ENCODE data around the gene MAD1L1.

DNA sequence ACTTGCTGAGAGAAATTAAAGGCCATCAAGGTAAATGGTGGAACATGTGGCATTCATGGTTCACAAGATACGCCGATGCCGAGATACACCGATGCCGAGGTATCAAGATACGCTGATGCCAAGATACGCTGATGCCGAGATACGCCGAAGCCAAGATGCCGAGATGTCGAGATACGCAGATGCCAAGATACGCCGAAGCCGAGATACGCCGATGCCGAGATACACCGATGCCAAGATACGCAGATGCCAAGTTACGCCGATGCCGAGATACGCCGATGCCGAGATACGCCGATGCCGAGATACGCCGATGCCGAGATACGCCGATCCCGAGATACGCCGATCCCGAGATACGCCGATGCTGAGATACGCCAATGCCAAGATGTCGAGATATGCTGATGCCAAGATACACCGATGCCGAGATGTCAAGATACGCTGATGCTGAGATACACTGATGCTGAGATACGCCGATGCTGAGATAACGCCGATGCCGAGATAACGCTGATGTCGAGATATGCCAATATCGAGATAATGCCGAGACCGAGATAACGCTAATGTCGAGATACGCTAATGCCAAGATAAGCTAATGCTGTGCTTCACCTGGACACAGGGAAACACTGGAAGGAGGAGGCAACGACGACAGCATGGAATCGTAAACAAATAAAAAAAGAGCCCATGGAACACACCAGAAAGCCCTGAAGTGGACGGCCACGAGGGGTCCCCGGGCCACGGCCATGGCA is 172.6 kb downstream of the MAD1L1 start:
- TF ChIP-seq TAF1 (IDR thresholded peaks at IDR 0.05; ENCODE audit: low read depth, low read length) (no peak), CTCF (IDR thresholded peaks at IDR 0.05; ENCODE audit: control extremely low read depth in 1 of 3, insufficient read depth in 1 of 3, low read depth in 1 of 3, low read length in 3 of 3) (no peak), CHD1 (IDR thresholded peaks at IDR 0.05; ENCODE audit: low read depth, low read length) (no peak), EZH2 (IDR thresholded peaks at IDR 0.05; ENCODE audit: low read depth, low read length, severe bottlenecking) (no peak), HDAC2 (IDR thresholded peaks at IDR 0.05; ENCODE audit: borderline replicate concordance in 1 of 2, low read depth in 2 of 2, low read length in 2 of 2) (no peak), RFX5 (IDR thresholded peaks at IDR 0.05; ENCODE audit: borderline replicate concordance, low read depth, low read length) (no peak)
